ENCODE measurements around the gene CACNA1B. TPM values are rescaled to one million over a fixed set of nuclear protein-coding genes. Genes with fewer than 3 reads are reported as not detected.

CACNA1B gene
- total and polyA plus RNA-seq, 2 donors (not counting 1 experiment from before 2014, with no cell fraction given) = 0.15 TPM; not detected in 1

- no peaks in the 10 kb centered on the region for H3K36me3 ChIP-seq (replicated peaks in 1 of 2; ENCODE audit: control extremely low read depth in 1 of 2, control insufficient read depth in 1 of 2, extremely low read depth in 1 of 2, insufficient read depth in 2 of 2, low read length in 1 of 2)
- no peak overlapping the region for H3K27ac Mint-ChIP-seq
- H3K4me3 Mint-ChIP-seq = no peak overlapping the region
- H3K4me3 ChIP-seq (ENCODE audit: control extremely low read depth in 1 of 5, extremely low read depth in 1 of 5, insufficient read depth in 1 of 5, low read depth in 2 of 5, low read length in 4 of 5) = no peak overlapping the region
- H3K79me2 ChIP-seq (ENCODE audit: control insufficient read depth, insufficient read depth, low read length) = no peaks in the 10 kb centered on the region
- no peaks in the 10 kb centered on the region for H3K9me3 Mint-ChIP-seq (ENCODE audit: insufficient read depth)
- no peaks in the 10 kb centered on the region for H3K4me1 Mint-ChIP-seq
- no peaks in the 10 kb centered on the region for H3K9me3 ChIP-seq (ENCODE audit: control extremely low read depth in 1 of 3, control insufficient read depth in 2 of 3, insufficient read depth in 1 of 3, low read length in 2 of 3)
- no peaks in the 10 kb centered on the region for H3K4me1 ChIP-seq (ENCODE audit: control insufficient read depth in 2 of 2, insufficient read depth in 2 of 2, low read length in 2 of 2)
- H3K4me2 ChIP-seq (replicated peaks; ENCODE audit: low read depth, low read length, poor library complexity, severe bottlenecking) = no peak overlapping the region
- no peak overlapping the region for H3K9ac ChIP-seq (ENCODE audit: low read length)
- ATAC-seq (ENCODE audit: low read depth) (no peak), DNase-seq (no peak)
- ChIA-PET POLR2A (no interaction called here), CTCF (no interaction called here)
- no peak overlapping the region for H3K27ac ChIP-seq (ENCODE audit: low read length in 2 of 2)
- intact Hi-C loops (cut with micrococcal nuclease) = no loop called here
- TF ChIP-seq EZH2 (IDR thresholded peaks at IDR 0.05; ENCODE audit: borderline replicate concordance, insufficient read depth, low read depth, low read length, poor library complexity, severe bottlenecking) = no peak
- TF ChIP-seq CTCF (IDR thresholded peaks at IDR 0.05) = no peak
- no peaks in the 10 kb centered on the region for H3K27me3 ChIP-seq (replicated peaks in 1 of 4; ENCODE audit: control extremely low read depth in 1 of 4, control insufficient read depth in 3 of 4, insufficient read depth in 4 of 4, low read length in 3 of 4)
- H2AFZ ChIP-seq (ENCODE audit: insufficient read depth, low read depth, low read length, poor library complexity, severe bottlenecking) = no peak overlapping the region
- WGBS (ENCODE audit: insufficient coverage) = 95% methylated on average over 39 of the region's 42 CpGs
- peaks cover 36% of the 10 kb centered on the region for H3K27me3 Mint-ChIP-seq
- no peaks in the 10 kb centered on the region for H4K20me1 ChIP-seq (ENCODE audit: control insufficient read depth, insufficient read depth, low read length, poor library complexity, severe bottlenecking)
Observed at GRCh38 chr9:138043411-138044345, 166.1 kb downstream of the CACNA1B start.
